Liver (tissue), 9 donors: ENCODE measurements around the gene PARD6G. TPM values are rescaled to one million over a fixed set of nuclear protein-coding genes. Genes with fewer than 3 reads are reported as not detected.

Source experiments
- DNase-seq: peaks from one replicate; pipeline ENCODE4 v3.0.0-alpha.2; 2017; ENCODE audit warnings: low spot score
- H3K27ac ChIP-seq, 2 donors: one replicate each; pipeline ENCODE4 v1.7.0; 2013; ENCODE audit warnings: inconsistent platforms in 2 of 2, low read length in 2 of 2, control low read depth in 1 of 2, low read depth in 1 of 2, mild to moderate bottlenecking in 1 of 2
- H3K27me3 ChIP-seq, 4 donors: one replicate each; pipeline versions ENCODE4 v1.6.1 to v1.7.0; 2013; ENCODE audit warnings: low read length in 3 of 4, inconsistent platforms in 1 of 4, mild to moderate bottlenecking in 1 of 4, moderate library complexity in 1 of 4; ENCODE audit not compliant: control insufficient read depth in 4 of 4, insufficient read depth in 4 of 4
- H3K36me3 ChIP-seq, 4 donors: one replicate each; pipeline versions ENCODE4 v1.6.1 to v1.7.0; 2013; ENCODE audit warnings: low read length in 3 of 4, mild to moderate bottlenecking in 3 of 4, low read depth in 1 of 4, moderate library complexity in 1 of 4; ENCODE audit not compliant: control insufficient read depth in 4 of 4, insufficient read depth in 3 of 4
- H3K4me1 ChIP-seq, 4 donors: one replicate each; pipeline versions ENCODE4 v1.6.1 to v1.7.0; 2013; ENCODE audit warnings: low read length in 3 of 4, mild to moderate bottlenecking in 3 of 4, moderate library complexity in 1 of 4; ENCODE audit not compliant: control insufficient read depth in 4 of 4, insufficient read depth in 4 of 4
- H3K4me3 ChIP-seq, 3 donors: one replicate each; pipeline versions ENCODE4 v1.6.1 to v1.7.0; 2013; ENCODE audit warnings: low read length in 3 of 3, control low read depth in 1 of 3, low read depth in 1 of 3, mild to moderate bottlenecking in 1 of 3
- H3K9ac ChIP-seq, 2 donors: one replicate each; pipeline ENCODE4 v1.7.0; 2013; ENCODE audit warnings: low read length in 2 of 2, mild to moderate bottlenecking in 2 of 2, moderate library complexity in 2 of 2, control low read depth in 1 of 2, low read depth in 1 of 2
- H3K9me3 ChIP-seq, 4 donors: one replicate each; pipeline versions ENCODE4 v1.6.1 to v1.7.0; 2013; ENCODE audit warnings: low read length in 3 of 4; ENCODE audit not compliant: control insufficient read depth in 4 of 4
- ATF3 ChIP-seq: IDR thresholded peaks from 2 replicates; pipeline ENCODE4 v1.6.1; 2016; ENCODE audit warnings: antibody characterized with exemption
- CTCF ChIP-seq: fragments of 150-350 bp; IDR thresholded peaks from 2 replicates; pipeline ENCODE4 v1.5.1; 2017; ENCODE audit warnings: improper control_type of control experiment, low read depth, low read length; ENCODE audit not compliant: missing input control
- EGR1 ChIP-seq, 2 donors: IDR thresholded peaks; 2 replicates each; pipeline ENCODE4 v1.6.1; 2016 to 2018; ENCODE audit warnings: antibody characterized with exemption in 2 of 2, low read depth in 2 of 2
- FOXA1 ChIP-seq: IDR thresholded peaks from 2 replicates; pipeline ENCODE4 v1.6.1; 2016; ENCODE audit warnings: antibody characterized with exemption
- GABPA ChIP-seq, 2 donors: IDR thresholded peaks in 1 of 2; conservative IDR thresholded peaks in 1 of 2; 2 replicates each; pipeline ENCODE4 v1.6.1; 2016; ENCODE audit warnings: antibody characterized with exemption in 2 of 2, mild to moderate bottlenecking in 1 of 2, moderate library complexity in 1 of 2
- JUND ChIP-seq, 2 donors: IDR thresholded peaks; 2 replicates each; pipeline ENCODE4 v1.6.1; 2016; ENCODE audit warnings: antibody characterized with exemption in 2 of 2
- MAX ChIP-seq: IDR thresholded peaks from 2 replicates; pipeline ENCODE4 v1.6.1; 2016; ENCODE audit warnings: antibody characterized with exemption
- NR2F2 ChIP-seq: IDR thresholded peaks from 2 replicates; pipeline ENCODE4 v1.6.1; 2016; ENCODE audit warnings: antibody characterized with exemption
- RAD21 ChIP-seq, 2 donors: IDR thresholded peaks; 2 replicates each; pipeline ENCODE4 v1.6.1; 2016; ENCODE audit warnings: antibody characterized with exemption in 2 of 2, mild to moderate bottlenecking in 2 of 2
- REST ChIP-seq: IDR thresholded peaks from 2 replicates; pipeline ENCODE4 v1.6.1; 2016; ENCODE audit warnings: antibody characterized with exemption, mild to moderate bottlenecking
- RXRA ChIP-seq, 2 donors: IDR thresholded peaks; 2 replicates each; pipeline ENCODE4 v1.6.1; 2017 to 2018; ENCODE audit warnings: antibody characterized with exemption in 2 of 2, mild to moderate bottlenecking in 1 of 2
- SP1 ChIP-seq: IDR thresholded peaks from 2 replicates; pipeline ENCODE4 v1.6.1; 2018; ENCODE audit warnings: antibody characterized with exemption, mild to moderate bottlenecking
- ZBTB33 ChIP-seq: IDR thresholded peaks from 2 replicates; pipeline ENCODE4 v1.6.1; 2016; ENCODE audit warnings: antibody characterized with exemption
- WGBS: extraction: QIAGEN DNeasy Blood & Tissue Kit; methylation state at CpG from one replicate; pipeline ENCODE4 v1.1.7; 2013; 5-methylcytosine and 5-hydroxymethylcytosine counted together
- polyA plus RNA-seq, 2 donors: library from polyadenylated mRNA; stranded (reverse) in 1 of 2; unstranded in 1 of 2; fragments of 200-250 nt in 1 of 2; fragments of >200 nt in 1 of 2; fragmentation: Nextera tagmentation in 1 of 2; extraction: Ambion mirVana in 1 of 2; gene quantifications; one replicate each; pipeline versions ENCODE4 v1.2.1 to v1.2.3, GENCODE V29; 2013 to 2015
- total RNA-seq, 2 donors: library from RNA; depleted of rRNA; stranded (reverse); fragments of >200 nt; gene quantifications; one replicate each; pipeline ENCODE4 v1.2.3, GENCODE V29; 2014
- donor health status: healthy.
- donor health status: healthy.
- donor health status: healthy.
- donor health status: healthy.
- donor health status: healthy.

The PARD6G gene
- total and polyA plus RNA-seq, 4 donors, result 0.96 to 2.4 (median 1.8) TPM

GRCh38 chr18:80244956-80245730 lies 2.2 kb downstream of the PARD6G start:
- H3K9ac ChIP-seq, result no peak overlapping the region
- H3K4me1 ChIP-seq, result peaks cover 0 to 8% (median 3%) of the 10 kb centered on the region in 4 donors
- no peaks in the 10 kb centered on the region for H3K27me3 ChIP-seq
- H3K4me3 ChIP-seq, result no peak overlapping the region
- H3K27ac ChIP-seq, result no peak overlapping the region
- H3K9me3 ChIP-seq, result no peaks in the 10 kb centered on the region
- DNase-seq, result no peak
- WGBS, result 83% methylated on average over 10 of the region's 10 CpGs
- H3K36me3 ChIP-seq, result no peaks in the 10 kb centered on the region
- no peak for TF ChIP-seq JUND (IDR thresholded peaks at IDR 0.05)
- no peak for TF ChIP-seq NR2F2
- TF ChIP-seq RAD21 (IDR thresholded peaks at IDR 0.05), result no peak
- TF ChIP-seq ATF3, result no peak
- TF ChIP-seq REST, result no peak
- no peak for TF ChIP-seq MAX
- no peak for TF ChIP-seq ZBTB33
- no peak for TF ChIP-seq SP1
- TF ChIP-seq GABPA (IDR thresholded peaks at IDR 0.05 in 1 of 2, conservative IDR thresholded peaks at IDR 0.05 in 1 of 2), result no peak
- no peak for TF ChIP-seq FOXA1
- TF ChIP-seq CTCF, result no peak
- TF ChIP-seq EGR1 (IDR thresholded peaks at IDR 0.05; ENCODE audit: low read depth in 2 of 2), result no peak

- H3K27me3 ChIP-seq, result no peaks in the 10 kb centered on the region
- H3K27ac ChIP-seq, result no peak overlapping the region
- WGBS, result 79% methylated on average over 6 of the region's 6 CpGs
- no peaks in the 10 kb centered on the region for H3K9me3 ChIP-seq
- no peak for TF ChIP-seq RXRA (IDR thresholded peaks at IDR 0.05)
- H3K9ac ChIP-seq, result no peak overlapping the region
- H3K36me3 ChIP-seq, result no peaks in the 10 kb centered on the region
- DNase-seq, result no peak
- peaks cover 0 to 8% (median 3%) of the 10 kb centered on the region in 4 donors for H3K4me1 ChIP-seq
- H3K4me3 ChIP-seq, result no peak overlapping the region
These were observed 3.1 kb downstream of the PARD6G start for GRCh38 chr18:80244167-80244566.
